Activated naive CD8-positive, alpha-beta T cell treated with anti-CD3 and anti-CD28 coated beads, Interleukin-2, amount 10 ng/mL, durations not matched to agents 7 days and 5 days (primary cell): ENCODE results near the gene MAPK11. TPM values are rescaled to one million over a fixed set of nuclear protein-coding genes. Genes with fewer than 3 reads are reported as not detected.
"Not testable (repeated sequence)": the region's sequence is repeated elsewhere in the genome, so short reads cannot be mapped to it uniquely, and the experiment has no call there.

ENCODE experiments used
- ATAC-seq: fragments of 150-1000 bp; cut with Tn5 transposase; one replicate; pipeline ENCODE4 v1.10.0; 2021; ENCODE audit warnings: low read depth, moderate library complexity
- POLR2A ChIA-PET: fragments of 350-600 bp; sonication (Branson Sonifier 250); formaldehyde crosslinking; loops from one replicate; lab custom pipeline; 2021; ENCODE audit warnings: antibody characterized with exemption; lab: Charles Lee
- DNase-seq: peaks from one replicate; pipeline ENCODE4 v3.0.0; 2021
- H3K27ac Mint-ChIP-seq: one replicate; pipeline ENCODE4 v1.8.0; 2022; ENCODE audit warnings: mild to moderate bottlenecking, mixed read lengths
- H3K27me3 Mint-ChIP-seq: one replicate; pipeline ENCODE4 v1.8.0; 2022; ENCODE audit warnings: mild to moderate bottlenecking, moderate library complexity, mixed read lengths
- H3K36me3 Mint-ChIP-seq: one replicate; pipeline ENCODE4 v1.8.0; 2021; ENCODE audit warnings: mild to moderate bottlenecking, mixed read lengths
- H3K4me1 Mint-ChIP-seq: one replicate; pipeline ENCODE4 v1.8.0; 2021; ENCODE audit warnings: mixed read lengths
- H3K4me3 Mint-ChIP-seq: one replicate; pipeline ENCODE4 v1.8.0; 2022; ENCODE audit warnings: mild to moderate bottlenecking, moderate library complexity, mixed read lengths
- H3K9me3 Mint-ChIP-seq: one replicate; pipeline ENCODE4 v1.8.0; 2021; ENCODE audit warnings: mixed read lengths
- total RNA-seq, 2 experiments: library from RNA; stranded (reverse); gene quantifications; one replicate each; pipeline ENCODE4 v1.2.3, GENCODE V29; 2021

The MAPK11 gene
- total RNA-seq, 2 experiments from 2014 or later = 7.9 to 8.5 TPM

GRCh38 chr22:50275181-50276055, 5.2 kb upstream of the MAPK11 start:
- DNase-seq (no peak), ATAC-seq (no peak)
- peaks cover 3% of the 10 kb centered on the region for H3K36me3 Mint-ChIP-seq
- POLR2A ChIA-PET = interaction anchor here (0.6 to 1.2 kb wide), 5 partner anchors 39 to 345 kb away, joined by 3 to 8 read pairs (median 7); no protein-coding TSS in a partner anchor
- H3K9me3 Mint-ChIP-seq = no peaks in the 10 kb centered on the region
- H3K27ac Mint-ChIP-seq = no peak overlapping the region
- H3K4me3 Mint-ChIP-seq = no peak overlapping the region
- peaks cover 4% of the 10 kb centered on the region for H3K4me1 Mint-ChIP-seq
- peaks cover 4% of the 10 kb centered on the region for H3K27me3 Mint-ChIP-seq

GRCh38 chr22:50274771-50275170, 4.6 kb upstream of the MAPK11 start:
- POLR2A ChIA-PET = interaction anchor here (0.6 kb wide), 1 partner anchor 74 kb away, joined by 7 read pairs; no protein-coding TSS in a partner anchor
- Mint-ChIP-seq H3K9me3 (no peaks in the 10 kb centered on the region), H3K4me3 (no peak overlapping the region), H3K4me1 (peaks cover 4% of the 10 kb centered on the region), H3K36me3 (peaks cover 3% of the 10 kb centered on the region), H3K27me3 (peaks cover 4% of the 10 kb centered on the region), H3K27ac (no peak overlapping the region)
- ATAC-seq (no peak), DNase-seq (no peak)

- peaks cover 4% of the 10 kb centered on the region for H3K27me3 Mint-ChIP-seq
- H3K36me3 Mint-ChIP-seq = peaks cover 3% of the 10 kb centered on the region
- no peak for ATAC-seq
- DNase-seq = no peak
- peaks cover 4% of the 10 kb centered on the region for H3K4me1 Mint-ChIP-seq
- H3K27ac Mint-ChIP-seq = no peak overlapping the region
- no peak overlapping the region for H3K4me3 Mint-ChIP-seq
- no peaks in the 10 kb centered on the region for H3K9me3 Mint-ChIP-seq
- POLR2A ChIA-PET = no interaction called here
Measured at GRCh38 chr22:50274311-50274710, 4.1 kb upstream of the MAPK11 start.

- ATAC-seq, H3K27ac Mint-ChIP-seq, DNase-seq, H3K9me3 Mint-ChIP-seq, H3K27me3 Mint-ChIP-seq, H3K4me3 Mint-ChIP-seq, POLR2A ChIA-PET, H3K4me1 Mint-ChIP-seq, H3K36me3 Mint-ChIP-seq: not testable (repeated sequence)
Measured at GRCh38 chr22:50273781-50274180, 3.6 kb upstream of the MAPK11 start.

- H3K4me3 Mint-ChIP-seq, H3K27me3 Mint-ChIP-seq, ATAC-seq, H3K36me3 Mint-ChIP-seq, DNase-seq, POLR2A ChIA-PET, H3K27ac Mint-ChIP-seq, H3K9me3 Mint-ChIP-seq, H3K4me1 Mint-ChIP-seq: not testable (repeated sequence)
Measured at GRCh38 chr22:50273352-50273751, 3.2 kb upstream of the MAPK11 start.

- no peak overlapping the region for H3K27ac Mint-ChIP-seq
- peaks cover 10% of the 10 kb centered on the region for H3K4me1 Mint-ChIP-seq
- POLR2A ChIA-PET = no interaction called here
- ATAC-seq (no peak), DNase-seq (no peak)
- H3K9me3 Mint-ChIP-seq = no peaks in the 10 kb centered on the region
- H3K27me3 Mint-ChIP-seq = peaks cover 4% of the 10 kb centered on the region
- H3K36me3 Mint-ChIP-seq = peaks cover 3% of the 10 kb centered on the region
- no peak overlapping the region for H3K4me3 Mint-ChIP-seq
Measured at GRCh38 chr22:50272044-50272802, 2.0 kb upstream of the MAPK11 start.

GRCh38 chr22:50271519-50271970, 1.4 kb upstream of the MAPK11 start:
- Mint-ChIP-seq H3K4me3 (no peak overlapping the region), H3K36me3 (peaks cover 3% of the 10 kb centered on the region), H3K4me1 (peaks cover 10% of the 10 kb centered on the region), H3K9me3 (no peaks in the 10 kb centered on the region), H3K27ac (no peak overlapping the region), H3K27me3 (peaks cover 4% of the 10 kb centered on the region)
- ATAC-seq (no peak), DNase-seq (peak; percentile 75)
- POLR2A ChIA-PET = no interaction called here

- H3K36me3 Mint-ChIP-seq = peaks cover 1% of the 10 kb centered on the region
- POLR2A ChIA-PET = no interaction called here
- peaks cover 4% of the 10 kb centered on the region for H3K27me3 Mint-ChIP-seq
- H3K9me3 Mint-ChIP-seq = no peaks in the 10 kb centered on the region
- ATAC-seq (peak; percentile 49), DNase-seq (peak; percentile 85)
- no peak overlapping the region for H3K27ac Mint-ChIP-seq
- H3K4me1 Mint-ChIP-seq = peaks cover 10% of the 10 kb centered on the region
- peak overlapping the region; percentile 69 for H3K4me3 Mint-ChIP-seq
Measured at GRCh38 chr22:50270666-50271394, 650 bp upstream of the MAPK11 start.

- POLR2A ChIA-PET = interaction anchor here (0.7 kb wide), 1 partner anchor 580 kb away, joined by 3 read pairs; no protein-coding TSS in a partner anchor
Measured at GRCh38 chr22:50269573-50269969, 609 bp downstream of the MAPK11 start.

GRCh38 chr22:50268655-50269113, 1.5 kb downstream of the MAPK11 start:
- Mint-ChIP-seq H3K4me1 (peaks cover 7% of the 10 kb centered on the region), H3K9me3 (no peaks in the 10 kb centered on the region), H3K27me3 (peaks cover 4% of the 10 kb centered on the region), H3K4me3 (no peak overlapping the region), H3K36me3 (no peaks in the 10 kb centered on the region), H3K27ac (no peak overlapping the region)
- ATAC-seq = no peak
- POLR2A ChIA-PET = no interaction called here
- no peak for DNase-seq

More at GRCh38 chr22:50269573-50269969, 609 bp downstream of the MAPK11 start:
- peak overlapping the region; percentile 76 for H3K4me3 Mint-ChIP-seq
- H3K27ac Mint-ChIP-seq = no peak overlapping the region
- peaks cover 4% of the 10 kb centered on the region for H3K27me3 Mint-ChIP-seq
- DNase-seq = no peak
- no peak for ATAC-seq
- H3K36me3 Mint-ChIP-seq = no peaks in the 10 kb centered on the region
- H3K4me1 Mint-ChIP-seq = peaks cover 10% of the 10 kb centered on the region
- no peaks in the 10 kb centered on the region for H3K9me3 Mint-ChIP-seq

GRCh38 chr22:50267591-50268390, 2.4 kb downstream of the MAPK11 start:
- no peak overlapping the region for H3K27ac Mint-ChIP-seq
- no peaks in the 10 kb centered on the region for H3K36me3 Mint-ChIP-seq
- H3K4me1 Mint-ChIP-seq = peaks cover 7% of the 10 kb centered on the region
- DNase-seq = peak; percentile 70
- POLR2A ChIA-PET = interaction anchor here (0.6 to 1.5 kb wide), 3 partner anchors 14 to 24 kb away, joined by 3 read pairs; partner anchors contain the start of gene HDAC10
- no peak for ATAC-seq
- no peaks in the 10 kb centered on the region for H3K9me3 Mint-ChIP-seq
- H3K27me3 Mint-ChIP-seq = peaks cover 2% of the 10 kb centered on the region
- H3K4me3 Mint-ChIP-seq = no peak overlapping the region

- Mint-ChIP-seq H3K27ac (no peak overlapping the region), H3K36me3 (no peaks in the 10 kb centered on the region), H3K9me3 (no peaks in the 10 kb centered on the region), H3K4me1 (peaks cover 11% of the 10 kb centered on the region), H3K4me3 (no peak overlapping the region), H3K27me3 (peaks cover 7% of the 10 kb centered on the region)
- DNase-seq = no peak
- ATAC-seq = no peak
- POLR2A ChIA-PET = interaction anchor here (1.4 to 1.5 kb wide), 2 partner anchors 13 to 23 kb away, joined by 3 read pairs; no protein-coding TSS in a partner anchor
Measured at GRCh38 chr22:50266994-50267393, 3.2 kb downstream of the MAPK11 start.
